LNCAP (cell line): ENCODE data around the gene PALM3.
A peak's percentile ranks its signal among the peaks of the same experiment; 100 is the strongest.

Experiments
- TF ChIP-seq, protein P1 (sequence below): fragments of 450-650 bp; IDR thresholded peaks from 2 replicates; pipeline ENCODE4 v1.5.1; 2017; ENCODE audit warnings: mild to moderate bottlenecking

The PALM3 gene

GRCh38 chr19:14027856-14028450, 33.9 kb downstream of the PALM3 start, which contains the start of gene RLN3:
TSS of gene RLN3 (plus strand) at chr19:14028148. CDS start at chr19:14028205, 57 bp downstream.
- TF ChIP-seq, protein P1, sequence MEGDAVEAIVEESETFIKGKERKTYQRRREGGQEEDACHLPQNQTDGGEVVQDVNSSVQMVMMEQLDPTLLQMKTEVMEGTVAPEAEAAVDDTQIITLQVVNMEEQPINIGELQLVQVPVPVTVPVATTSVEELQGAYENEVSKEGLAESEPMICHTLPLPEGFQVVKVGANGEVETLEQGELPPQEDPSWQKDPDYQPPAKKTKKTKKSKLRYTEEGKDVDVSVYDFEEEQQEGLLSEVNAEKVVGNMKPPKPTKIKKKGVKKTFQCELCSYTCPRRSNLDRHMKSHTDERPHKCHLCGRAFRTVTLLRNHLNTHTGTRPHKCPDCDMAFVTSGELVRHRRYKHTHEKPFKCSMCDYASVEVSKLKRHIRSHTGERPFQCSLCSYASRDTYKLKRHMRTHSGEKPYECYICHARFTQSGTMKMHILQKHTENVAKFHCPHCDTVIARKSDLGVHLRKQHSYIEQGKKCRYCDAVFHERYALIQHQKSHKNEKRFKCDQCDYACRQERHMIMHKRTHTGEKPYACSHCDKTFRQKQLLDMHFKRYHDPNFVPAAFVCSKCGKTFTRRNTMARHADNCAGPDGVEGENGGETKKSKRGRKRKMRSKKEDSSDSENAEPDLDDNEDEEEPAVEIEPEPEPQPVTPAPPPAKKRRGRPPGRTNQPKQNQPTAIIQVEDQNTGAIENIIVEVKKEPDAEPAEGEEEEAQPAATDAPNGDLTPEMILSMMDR = no peak

DNA sequence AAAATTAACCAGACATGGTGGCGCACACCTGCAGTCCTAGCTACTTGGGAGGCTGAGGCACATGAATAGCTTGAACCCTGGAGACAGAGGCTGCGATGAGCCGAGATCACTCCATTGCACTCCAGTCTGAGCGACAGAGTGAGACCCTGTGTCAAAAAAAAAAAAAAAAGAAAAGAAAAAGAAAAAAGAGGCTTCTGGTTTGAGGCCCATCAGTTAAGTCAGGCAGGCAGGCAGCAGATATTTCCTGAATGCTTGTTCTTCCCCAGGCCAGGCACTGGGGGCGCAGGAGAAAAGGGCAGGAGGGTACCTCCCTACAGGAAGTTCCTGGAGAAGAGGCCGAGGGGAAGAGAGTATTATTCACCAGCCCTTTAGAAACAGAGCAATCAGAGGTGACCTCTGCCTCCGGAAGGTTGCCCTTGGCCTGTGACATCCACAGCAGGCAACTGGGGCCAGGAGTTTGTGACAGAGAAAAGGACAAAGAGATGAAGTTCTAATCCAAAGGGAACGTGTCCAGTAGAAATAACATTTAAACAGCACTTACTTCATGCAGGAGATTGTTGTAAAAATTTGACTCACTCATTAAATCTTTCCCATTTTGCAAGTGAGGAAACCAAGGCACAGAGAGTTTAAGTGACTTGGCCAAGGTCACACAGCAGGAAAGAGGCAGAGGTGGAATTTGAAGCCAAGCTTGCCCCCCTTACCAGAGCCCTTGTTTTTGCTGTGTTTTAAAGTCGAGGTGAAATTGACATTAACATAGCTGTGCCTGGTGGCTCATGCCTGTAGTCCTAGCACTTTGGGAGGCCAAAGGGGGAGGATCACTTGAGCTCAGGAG, 38.3 kb downstream of the PALM3 start:
- TF ChIP-seq, protein P1 = peak; percentile 27; the same call in 1 of the 2 replicates

GRCh38 chr19:14022469-14022868, 39.4 kb downstream of the PALM3 start:
- TF ChIP-seq, protein P1 = no peak

- TF ChIP-seq, protein P1 = no peak
Observed at GRCh38 chr19:14021474-14021873, 40.4 kb downstream of the PALM3 start.

- TF ChIP-seq, protein P1 = no peak
Observed at GRCh38 chr19:14019100-14019499, 42.8 kb downstream of the PALM3 start.

DNA sequence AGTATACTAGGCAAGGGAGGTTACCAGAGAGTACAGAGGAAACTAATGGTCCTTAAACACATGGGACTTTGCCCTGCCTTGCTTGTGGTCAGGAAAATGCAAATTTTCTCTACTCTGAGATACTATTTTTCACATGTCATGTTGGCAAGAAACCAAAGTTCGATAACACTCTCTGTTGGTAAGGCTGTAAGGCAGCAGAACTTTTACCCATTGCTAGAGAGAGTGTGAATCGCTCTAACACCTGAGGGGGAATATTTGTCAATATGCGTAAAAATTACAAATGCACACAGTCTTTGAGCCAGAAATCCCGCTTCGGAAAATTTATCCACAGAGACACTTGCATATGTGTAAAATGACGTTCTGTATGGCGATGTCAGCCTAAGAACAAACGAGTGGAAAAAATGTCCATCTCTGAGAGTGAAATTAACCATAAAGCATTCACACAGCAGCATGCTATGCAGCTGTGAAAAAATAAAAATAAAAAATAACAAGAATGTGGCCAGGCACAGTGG, 46.3 kb downstream of the PALM3 start:
- TF ChIP-seq, protein P1 = no peak

- TF ChIP-seq, protein P1 = no peak
Observed at GRCh38 chr19:14012378-14012915, 49.4 kb downstream of the PALM3 start.
